Midbrain (tissue), 1 donor: ENCODE results near the gene LGALS9B.
"Not testable (repeated sequence)": the region's sequence is repeated elsewhere in the genome, so short reads cannot be mapped to it uniquely, and the experiment has no call there.

Source experiments
- DNase-seq: peaks from one replicate; lab custom pipeline; 2025; lab: John Stamatoyannopoulos, UW

Gene LGALS9B

DNA sequence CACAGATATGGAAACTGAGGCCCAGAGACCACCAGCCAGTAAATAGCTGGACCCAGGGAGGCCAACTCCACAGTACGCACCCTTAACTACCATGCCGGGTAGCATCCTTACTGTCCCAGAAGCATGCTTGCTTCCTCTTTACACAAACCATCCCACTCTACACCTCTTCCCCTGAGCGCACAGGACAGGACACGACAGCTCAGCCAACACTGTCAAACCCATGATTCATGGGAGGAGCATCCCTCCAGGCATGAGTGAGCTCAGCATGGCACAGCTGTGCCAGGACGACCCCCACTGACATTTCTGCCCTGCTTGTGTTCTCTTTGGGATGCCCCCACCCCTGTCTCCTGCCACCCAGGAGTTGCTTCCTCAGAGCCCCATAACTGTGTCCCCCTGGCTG, 340 bp downstream of the LGALS9B start:
- DNase-seq, result not testable (repeated sequence)

DNA sequence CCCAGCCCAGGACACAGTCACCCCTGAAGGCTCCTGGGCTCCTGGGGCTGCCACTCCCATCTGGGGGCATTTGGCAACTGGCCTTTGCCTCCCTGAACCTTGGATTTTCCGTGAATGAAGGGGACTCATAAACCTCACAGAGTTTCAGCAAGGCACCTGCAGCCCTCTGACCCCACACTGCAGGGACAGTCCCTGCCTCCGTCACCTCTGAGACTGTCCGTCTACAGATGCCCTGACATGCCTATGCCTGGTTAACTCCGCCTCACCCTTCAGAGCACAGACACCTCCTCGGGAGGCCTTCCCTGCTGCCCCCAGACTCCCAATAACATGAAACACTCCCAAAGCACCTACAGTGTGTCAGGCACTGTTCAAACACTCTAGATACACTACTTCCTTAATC, 786 bp downstream of the LGALS9B start:
- not testable (repeated sequence) for DNase-seq

GRCh38 chr17:20465535-20465934, 1.8 kb downstream of the LGALS9B start:
- not testable (repeated sequence) for DNase-seq

DNA sequence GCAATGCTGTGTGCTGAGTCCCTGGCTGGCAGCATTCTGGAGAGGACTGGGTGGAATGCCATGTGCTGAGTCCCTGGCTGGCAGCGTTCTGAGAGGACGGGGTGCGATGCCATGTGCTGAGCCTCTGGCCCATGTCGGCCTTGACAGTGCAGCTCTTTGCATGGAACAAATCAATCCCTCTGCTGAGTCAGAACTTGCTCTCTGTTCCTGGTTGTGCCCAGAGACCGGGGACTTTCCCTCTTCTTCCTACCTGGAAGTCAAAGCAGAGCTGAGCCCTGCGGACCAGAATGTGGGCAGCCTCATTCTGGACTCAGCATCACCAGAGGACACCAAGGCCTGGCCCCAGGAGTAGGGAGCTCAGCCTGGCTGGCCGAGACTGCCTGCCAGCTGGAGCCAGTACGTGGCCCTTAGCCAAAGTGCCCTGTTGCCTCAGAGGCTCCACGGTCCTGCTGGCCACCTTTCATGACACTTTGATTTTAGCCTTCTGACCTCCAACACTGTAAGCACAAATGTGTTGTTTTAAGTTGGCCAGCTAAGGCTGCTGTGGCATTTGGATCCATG, 2.4 kb downstream of the LGALS9B start:
- DNase-seq, result not testable (repeated sequence)

DNA sequence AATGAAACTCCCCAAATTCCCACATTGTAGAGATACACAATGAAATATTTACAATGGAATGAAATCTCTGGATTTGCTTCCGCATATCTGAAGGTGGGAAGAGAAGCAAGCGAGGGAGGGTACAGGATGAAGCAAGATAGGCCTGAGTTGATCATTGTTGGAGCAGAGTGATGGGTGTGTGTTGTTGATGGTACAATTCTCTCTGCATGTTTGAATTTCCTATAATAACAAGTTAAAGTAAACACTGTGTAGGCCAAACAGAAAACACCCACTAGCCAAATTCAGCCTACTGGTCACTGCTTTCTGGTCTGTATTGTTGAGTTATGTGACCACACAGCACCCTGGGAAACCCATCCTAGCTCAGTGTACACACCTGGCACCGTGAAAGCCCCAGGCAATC, 5.2 kb downstream of the LGALS9B start:
- not testable (repeated sequence) for DNase-seq

DNA sequence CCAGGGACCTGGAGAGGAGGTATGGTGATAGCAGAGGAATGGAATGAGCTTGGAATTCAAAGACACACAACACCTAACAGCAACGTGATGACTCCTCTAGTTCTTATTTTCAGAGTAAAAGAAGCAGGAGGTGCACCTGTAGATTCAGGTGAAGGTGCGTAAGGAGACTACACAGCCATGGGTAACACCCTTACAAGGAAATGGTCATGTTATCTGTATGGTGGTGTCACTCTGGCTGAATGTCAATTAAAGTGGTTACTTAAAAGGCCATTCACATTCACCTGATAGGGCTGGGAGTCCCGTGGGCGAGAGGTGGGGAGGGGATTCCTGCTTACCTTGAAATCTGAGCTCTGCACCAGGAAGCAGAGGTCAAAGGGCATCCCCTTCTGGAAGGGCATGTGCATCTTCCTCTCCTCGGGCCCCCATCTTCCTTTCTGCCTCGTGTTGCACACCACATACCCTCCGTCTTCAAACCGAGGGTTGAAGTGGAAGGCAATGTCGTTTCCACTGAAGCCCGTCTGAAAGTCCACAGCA, 9.4 kb downstream of the LGALS9B start:
- DNase-seq, result not testable (repeated sequence)

- DNase-seq, result not testable (repeated sequence)
Measured at GRCh38 chr17:20455106-20455505, 12.2 kb downstream of the LGALS9B start.

- not testable (repeated sequence) for DNase-seq
Measured at GRCh38 chr17:20453820-20454434, 13.4 kb downstream of the LGALS9B start.

GRCh38 chr17:20450852-20451251, 16.5 kb downstream of the LGALS9B start:
- DNase-seq, result not testable (repeated sequence)

- not testable (repeated sequence) for DNase-seq
Measured at GRCh38 chr17:20447534-20448321, 19.6 kb downstream of the LGALS9B start.

DNA sequence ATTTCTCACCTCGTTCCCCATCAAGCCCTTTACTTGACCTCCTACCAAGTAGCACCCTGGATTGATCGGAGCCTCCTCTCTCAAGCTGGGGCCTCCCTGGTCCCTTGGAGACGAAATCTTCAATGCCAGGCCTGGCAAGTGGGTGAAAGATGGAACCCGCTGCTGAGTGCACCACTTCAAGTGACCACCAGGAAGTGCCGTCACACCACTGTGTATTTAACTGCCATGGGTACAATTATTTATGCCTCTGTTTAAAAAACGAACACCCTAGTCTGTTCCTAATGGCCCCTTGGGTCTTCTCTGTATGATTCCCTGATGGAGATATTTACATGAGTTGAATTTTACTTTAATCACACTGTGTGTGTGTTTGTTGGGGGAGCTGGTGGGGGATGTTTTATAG, 20.4 kb downstream of the LGALS9B start:
- DNase-seq, result not testable (repeated sequence)

DNA sequence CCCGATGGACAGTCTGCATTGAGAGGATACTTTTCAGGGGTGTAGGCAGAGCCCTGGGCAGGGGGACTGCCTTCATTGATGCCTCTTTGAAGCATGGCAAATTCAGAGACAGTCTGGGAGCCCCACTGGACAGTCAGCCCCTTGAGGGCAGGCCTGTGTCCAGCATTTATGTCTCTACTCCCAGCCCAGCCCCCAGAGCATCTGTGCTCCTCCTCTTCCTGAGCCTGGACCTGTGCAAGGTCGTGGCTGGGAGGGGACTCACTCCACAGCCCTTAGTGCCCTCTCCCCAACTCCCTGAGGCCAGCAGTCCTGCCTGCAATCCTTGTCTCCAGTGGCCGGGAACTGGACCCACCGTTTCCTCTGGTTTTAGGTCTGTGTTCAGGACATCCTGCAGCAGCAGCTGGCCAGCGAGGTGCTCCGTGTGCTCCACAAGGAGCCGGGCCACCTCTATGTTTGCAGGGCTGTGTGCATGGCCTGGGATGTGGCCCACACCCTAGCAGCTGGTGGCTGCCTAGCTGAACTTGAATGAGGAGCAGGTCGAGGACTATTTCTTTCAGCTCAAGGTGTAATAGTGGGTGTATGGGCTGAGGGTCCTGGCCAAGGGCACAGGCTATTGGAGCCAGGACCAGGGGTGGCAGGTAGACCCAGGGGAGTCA, 22.6 kb downstream of the LGALS9B start:
- not testable (repeated sequence) for DNase-seq

- not testable (repeated sequence) for DNase-seq
Measured at GRCh38 chr17:20444173-20444572, 23.2 kb downstream of the LGALS9B start.

DNA sequence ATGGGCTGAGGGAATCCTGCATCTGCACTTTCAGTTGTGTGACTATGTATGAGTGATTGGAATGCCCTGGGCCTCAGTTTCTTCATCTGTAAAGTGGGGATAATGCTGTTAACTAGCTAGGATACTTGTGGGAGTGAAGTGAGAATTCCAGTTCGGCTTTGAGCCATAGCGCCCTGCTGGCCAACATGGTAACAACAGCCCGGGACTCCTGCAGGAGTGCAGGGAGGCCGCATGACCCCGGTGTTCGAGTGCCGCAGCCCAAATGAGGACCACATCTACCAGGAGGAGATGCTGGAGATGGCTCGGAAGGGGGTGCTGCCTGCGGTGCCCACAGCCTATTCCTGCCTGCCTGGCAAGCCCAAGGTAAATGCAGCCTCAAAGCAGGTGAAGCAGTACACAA, 23.7 kb downstream of the LGALS9B start:
- not testable (repeated sequence) for DNase-seq

DNA sequence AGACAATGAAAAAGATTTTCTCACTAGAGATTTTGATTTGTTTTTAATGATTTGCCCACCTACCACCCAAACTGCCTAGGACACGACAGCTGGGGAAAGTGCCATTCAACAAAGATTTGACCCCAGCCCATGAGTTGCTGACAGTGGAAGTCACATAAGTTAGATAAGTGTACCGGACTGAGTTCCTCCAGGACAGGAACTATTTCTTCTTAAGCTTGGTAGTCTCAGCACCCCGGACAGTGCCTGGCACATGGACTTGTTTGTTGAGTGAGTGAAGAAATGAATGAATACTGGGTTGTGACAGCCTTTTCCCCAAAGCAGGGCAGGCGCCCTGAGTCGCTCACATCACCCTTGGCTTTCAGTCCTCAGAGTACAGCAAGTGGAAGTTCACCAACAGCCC, 26.7 kb downstream of the LGALS9B start:
- DNase-seq, result not testable (repeated sequence)

DNA sequence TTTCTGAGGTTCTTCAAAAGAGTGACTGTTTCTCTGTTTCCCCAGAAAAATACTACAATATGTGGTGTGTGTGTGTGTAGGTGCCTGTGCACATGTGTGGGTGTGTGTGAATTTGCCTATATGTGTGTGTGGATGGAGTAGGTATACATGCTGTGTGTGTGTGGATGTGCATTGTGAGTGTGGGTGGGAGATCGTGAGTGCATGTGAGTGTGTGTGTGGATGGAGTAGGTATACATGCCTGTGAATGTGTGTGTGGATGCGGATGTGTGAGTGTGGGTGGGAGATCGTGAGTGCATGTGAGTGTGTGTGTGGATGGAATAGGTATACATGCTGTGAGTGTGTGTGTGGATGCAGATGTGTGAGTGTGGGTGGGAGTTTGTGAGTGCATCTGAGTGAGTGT, 32.2 kb downstream of the LGALS9B start:
- not testable (repeated sequence) for DNase-seq

GRCh38 chr17:20433382-20433781, 34.0 kb downstream of the LGALS9B start:
- not testable (repeated sequence) for DNase-seq

GRCh38 chr17:20427264-20427663, 40.1 kb downstream of the LGALS9B start:
- DNase-seq, result not testable (repeated sequence)

DNA sequence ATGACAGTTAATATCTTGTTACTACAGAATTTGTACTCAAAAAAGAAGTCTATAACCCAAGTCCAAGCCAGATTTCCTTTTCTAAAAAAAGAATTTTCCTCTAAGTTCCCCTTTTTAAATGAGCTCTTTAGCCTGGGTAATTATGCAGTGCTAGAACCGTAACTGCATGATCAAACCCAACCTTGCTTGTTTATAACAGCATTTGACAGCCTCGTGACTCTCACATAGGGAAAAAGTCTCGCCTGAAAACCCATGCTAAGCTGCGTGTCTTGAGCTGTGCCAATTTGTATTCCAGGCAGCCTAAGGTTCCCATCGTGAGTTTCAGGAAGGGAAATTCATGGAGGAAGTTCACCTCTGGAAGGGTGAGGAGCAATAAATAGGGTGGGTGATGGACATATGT, 44.5 kb downstream of the LGALS9B start:
- DNase-seq, result not testable (repeated sequence)

DNA sequence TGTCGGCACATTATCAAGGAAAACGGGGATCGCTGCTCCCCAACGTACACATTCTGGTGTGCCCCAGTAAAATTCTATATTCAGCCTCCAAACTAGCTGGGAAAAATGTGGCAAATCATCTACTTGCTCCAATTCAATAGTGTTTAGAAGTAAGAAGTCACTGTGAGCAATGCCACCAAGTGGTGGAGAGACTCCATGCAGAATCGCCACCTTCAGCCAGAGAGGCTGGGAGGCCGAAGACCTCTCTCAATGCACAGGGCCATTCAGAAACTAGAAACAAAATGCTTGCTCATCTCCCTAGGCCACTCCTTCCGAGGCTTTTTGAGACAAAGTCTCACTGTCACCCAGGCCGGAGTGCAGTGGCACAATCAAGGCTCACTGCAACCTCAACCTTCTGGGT, 48.5 kb downstream of the LGALS9B start:
- DNase-seq, result not testable (repeated sequence)

DNA sequence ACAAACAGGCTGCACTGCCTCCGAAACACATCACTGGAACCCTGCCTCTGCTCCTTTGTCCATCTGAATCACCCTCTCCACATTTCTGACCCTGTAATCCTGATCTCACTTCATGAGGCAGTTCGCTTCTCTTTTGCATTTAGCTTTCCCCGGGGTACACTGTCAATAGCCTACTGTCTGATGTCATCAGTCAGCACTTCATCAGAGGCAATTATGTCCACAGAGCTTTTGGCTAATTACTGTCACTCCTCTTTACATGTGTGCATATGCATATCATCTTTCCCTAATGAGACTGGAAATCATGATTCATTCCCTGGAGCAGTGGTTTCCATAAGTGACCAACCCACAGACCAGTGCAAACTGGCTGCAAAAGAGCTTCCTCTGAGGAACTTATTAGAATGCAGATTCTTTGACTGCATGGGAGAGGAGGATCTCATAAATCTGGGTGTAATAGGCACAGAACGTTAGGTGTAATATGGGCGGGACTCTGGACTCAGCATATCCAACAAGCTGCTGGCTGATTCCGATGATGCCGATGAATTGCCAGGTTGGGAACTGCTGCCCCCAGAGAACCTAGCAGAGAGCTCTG, 49.8 kb downstream of the LGALS9B start:
- DNase-seq, result not testable (repeated sequence)
